Duodenal mucosa (tissue), 2 donors: Measurements from ENCODE around the gene MEGF8.

Experiments used
- H3K27ac ChIP-seq: one replicate; pipeline ENCODE4 v1.7.0; 2013; ENCODE audit warnings: low read depth, low read length
- H3K27me3 ChIP-seq, 2 donors: one replicate each; pipeline ENCODE4 v1.7.0; 2013; ENCODE audit warnings: low read length in 2 of 2, control low read depth in 1 of 2; ENCODE audit not compliant: insufficient read depth in 2 of 2, control insufficient read depth in 1 of 2
- H3K36me3 ChIP-seq, 2 donors: one replicate each; pipeline ENCODE4 v1.7.0; 2013; ENCODE audit warnings: low read length in 2 of 2, control low read depth in 1 of 2; ENCODE audit not compliant: insufficient read depth in 2 of 2, control insufficient read depth in 1 of 2
- H3K4me1 ChIP-seq, 2 donors: one replicate each; pipeline ENCODE4 v1.7.0; 2013; ENCODE audit warnings: low read length in 2 of 2, control low read depth in 1 of 2; ENCODE audit not compliant: insufficient read depth in 2 of 2, control insufficient read depth in 1 of 2
- H3K4me3 ChIP-seq, 2 donors: one replicate each; pipeline ENCODE4 v1.7.0; 2013; ENCODE audit warnings: low read length in 2 of 2, low read depth in 1 of 2
- H3K9ac ChIP-seq, 2 donors: one replicate each; pipeline ENCODE4 v1.7.0; 2013; ENCODE audit warnings: low read length in 2 of 2, low read depth in 1 of 2
- H3K9me3 ChIP-seq, 2 donors: one replicate each; pipeline ENCODE4 v1.7.0; 2013; ENCODE audit warnings: low read length in 2 of 2, control low read depth in 1 of 2; ENCODE audit not compliant: control insufficient read depth in 1 of 2

Gene MEGF8

DNA sequence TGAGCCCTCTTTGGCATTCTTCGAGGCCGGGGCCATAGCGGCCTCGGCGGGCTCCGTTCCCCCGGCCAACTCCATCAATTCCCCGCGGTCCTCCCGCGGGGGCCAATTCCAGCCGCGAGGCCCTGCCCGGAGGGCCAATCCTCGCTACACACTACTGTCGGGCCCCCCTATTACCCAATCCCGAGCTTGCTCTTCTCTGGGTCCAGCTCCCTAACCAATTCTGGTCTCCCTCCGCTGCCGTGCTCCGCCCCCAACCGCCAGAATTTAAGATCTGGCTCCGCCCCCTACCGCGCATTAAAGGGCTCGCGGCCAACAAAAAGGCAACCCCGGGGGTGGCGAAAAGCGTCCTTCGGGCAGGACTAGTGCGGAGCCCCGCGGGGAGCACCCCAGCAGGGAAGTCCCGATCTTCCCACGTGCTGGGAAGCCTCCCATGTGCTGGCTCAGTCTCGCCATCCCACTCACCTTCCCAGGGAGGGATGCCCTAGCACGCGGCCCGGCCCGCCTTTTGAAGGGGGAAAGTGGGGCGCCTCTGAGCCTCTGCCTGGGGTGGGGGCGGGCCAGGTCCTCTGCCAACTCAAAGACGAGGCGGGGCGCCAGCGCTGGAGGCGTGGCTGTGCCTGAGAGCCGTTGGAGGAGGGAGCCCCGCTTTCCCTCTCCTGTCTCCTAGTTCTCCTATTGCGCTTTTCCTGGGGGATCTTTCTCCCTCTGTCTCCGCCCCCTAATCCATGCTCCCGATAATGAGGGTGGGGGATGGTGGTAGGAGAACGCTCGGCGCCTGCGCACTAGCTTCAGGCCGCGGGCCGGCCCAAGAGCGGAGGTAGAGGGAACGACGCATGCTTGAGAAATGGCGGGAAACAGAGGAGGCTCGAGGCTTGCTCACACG, 98.3 kb downstream of the MEGF8 start:
- Histone ChIP-seq H3K27ac (no peak overlapping the region), H3K9ac (peak overlapping the region; percentile 48 to 84), H3K4me3 (peak overlapping the region; percentile 76 to 95), H3K27me3 (no peaks in the 10 kb centered on the region), H3K36me3 (no peaks in the 10 kb centered on the region), H3K4me1 (peaks cover 30 to 31% of the 10 kb centered on the region in 2 donors), H3K9me3 (no peaks in the 10 kb centered on the region)

DNA sequence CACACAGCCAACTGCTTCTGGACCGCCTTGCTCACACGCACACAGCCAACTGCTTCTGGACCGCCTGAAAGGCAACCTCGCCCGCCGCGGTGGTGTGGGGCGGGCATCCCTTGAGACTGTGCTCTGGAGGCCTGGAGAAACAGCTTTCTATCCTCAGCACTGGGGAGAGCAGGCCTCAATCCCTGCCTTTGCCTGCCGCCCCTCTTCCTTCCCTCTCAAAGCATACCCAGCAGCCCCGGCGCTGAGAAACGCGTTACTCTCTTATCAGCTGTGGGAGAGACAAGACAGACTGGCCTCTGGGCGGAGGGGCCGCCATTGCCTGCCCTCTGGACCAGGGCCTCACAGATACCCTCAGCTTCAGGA, 98.9 kb downstream of the MEGF8 start:
- H3K27ac ChIP-seq: no peak overlapping the region
- no peaks in the 10 kb centered on the region for H3K27me3 ChIP-seq
- peaks cover 30 to 31% of the 10 kb centered on the region in 2 donors for H3K4me1 ChIP-seq
- H3K4me3 ChIP-seq: peak overlapping the region; percentile 76 to 95
- H3K9ac ChIP-seq: no peak overlapping the region
- no peaks in the 10 kb centered on the region for H3K9me3 ChIP-seq
- no peaks in the 10 kb centered on the region for H3K36me3 ChIP-seq

DNA sequence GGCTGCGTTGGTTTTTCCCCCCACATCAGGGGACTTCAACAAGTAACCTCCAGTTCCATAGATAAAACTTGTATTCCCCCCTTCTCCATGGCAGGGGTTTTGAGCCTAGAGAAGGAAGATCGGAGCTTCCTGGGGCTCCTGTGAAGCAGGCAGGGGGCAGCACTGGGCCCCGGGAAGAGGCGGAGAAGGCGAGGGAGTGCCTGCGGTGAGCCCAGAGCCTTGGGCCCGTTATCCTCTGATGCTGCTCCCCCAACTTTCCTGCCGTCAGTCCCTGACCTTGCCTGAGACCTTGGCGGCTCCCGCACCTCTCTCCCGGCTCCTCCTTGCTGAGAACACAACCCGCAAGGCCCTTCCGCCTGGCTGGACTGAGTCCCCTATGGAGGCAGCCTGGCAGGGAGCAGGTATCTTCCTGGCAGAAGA, 99.3 kb downstream of the MEGF8 start:
- Histone ChIP-seq H3K9me3 (no peaks in the 10 kb centered on the region), H3K27me3 (no peaks in the 10 kb centered on the region), H3K4me3 (no peak overlapping the region), H3K4me1 (peaks cover 30 to 31% of the 10 kb centered on the region in 2 donors), H3K36me3 (no peaks in the 10 kb centered on the region), H3K27ac (no peak overlapping the region), H3K9ac (no peak overlapping the region)

DNA sequence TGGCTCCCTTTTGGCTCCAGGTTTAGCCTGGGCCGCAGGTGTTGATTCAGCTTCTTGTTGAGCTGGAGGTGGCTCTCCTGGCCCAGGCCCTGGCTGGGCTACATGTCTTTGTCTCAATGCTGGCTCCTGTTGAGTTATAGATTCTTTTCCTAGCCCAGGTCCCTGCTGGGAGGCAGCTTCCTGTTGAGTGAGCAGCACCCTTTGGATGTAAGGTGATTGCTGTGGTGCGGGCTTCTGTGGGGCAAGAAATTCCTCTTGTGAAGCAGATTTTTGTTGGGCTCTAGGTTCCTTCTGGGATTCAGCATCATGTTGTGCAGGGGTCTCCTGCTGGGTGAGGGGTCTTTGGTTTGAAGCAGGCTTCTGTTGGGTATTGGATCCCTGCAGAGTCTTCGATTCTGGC, 101.2 kb downstream of the MEGF8 start:
- H3K27ac ChIP-seq: no peak overlapping the region
- H3K9me3 ChIP-seq: no peaks in the 10 kb centered on the region
- no peak overlapping the region for H3K4me3 ChIP-seq
- no peak overlapping the region for H3K9ac ChIP-seq
- H3K4me1 ChIP-seq: peaks cover 20 to 25% of the 10 kb centered on the region in 2 donors
- no peaks in the 10 kb centered on the region for H3K36me3 ChIP-seq
- no peaks in the 10 kb centered on the region for H3K27me3 ChIP-seq

DNA sequence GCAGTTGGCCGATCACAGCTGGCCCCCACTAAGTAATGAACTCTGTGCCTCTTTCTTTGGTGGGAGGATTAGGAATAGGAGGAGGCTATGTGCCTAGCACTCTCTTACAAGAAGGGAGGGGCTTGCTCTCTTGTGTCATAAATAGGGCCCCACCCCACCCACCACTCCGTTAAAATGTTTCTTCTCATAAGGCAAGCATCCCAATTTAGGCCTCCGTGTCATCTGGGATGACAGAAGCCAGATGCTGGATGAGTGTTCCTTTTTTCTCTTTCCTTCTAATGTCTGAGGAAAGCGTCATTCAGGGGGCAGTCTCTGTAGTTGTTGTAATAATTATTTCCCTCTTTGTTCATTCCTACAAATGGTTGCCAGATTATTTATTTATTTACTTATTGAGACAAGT, 101.9 kb downstream of the MEGF8 start, which contains the start of gene LIPE:
LIPE (minus strand) TSS at position 76 of the 400 bp plus-strand sequence. CDS start 239 bp downstream, outside the sequence.
- no peak within 1 kb of the TSS for H3K4me3 ChIP-seq
- no peak within 1 kb of the TSS for H3K27ac ChIP-seq
- no peak within 1 kb of the TSS for H3K9ac ChIP-seq
- H3K9me3 ChIP-seq: no peaks in the 10 kb centered on the region
- H3K36me3 ChIP-seq: no peaks in the 10 kb centered on the region
- H3K27me3 ChIP-seq: no peaks in the 10 kb centered on the region
- H3K4me1 ChIP-seq: peaks cover 14 to 18% of the 10 kb centered on the region in 2 donors
